Activated naive CD8-positive, alpha-beta T cell treated with anti-CD3 and anti-CD28 coated beads, Interleukin-2, amount 10 ng/mL, durations not matched to agents 7 days and 5 days (primary cell): ENCODE results near the gene GPT2. TPM values are rescaled to one million over a fixed set of nuclear protein-coding genes. Genes with fewer than 3 reads are reported as not detected.
"Not testable (repeated sequence)": the region's sequence is repeated elsewhere in the genome, so short reads cannot be mapped to it uniquely, and the experiment has no call there.

Source experiments
- ATAC-seq: fragments of 150-1000 bp; cut with Tn5 transposase; one replicate; pipeline ENCODE4 v1.10.0; 2021; ENCODE audit warnings: low read depth, moderate library complexity
- POLR2A ChIA-PET: fragments of 350-600 bp; sonication (Branson Sonifier 250); formaldehyde crosslinking; loops from one replicate; lab custom pipeline; 2021; ENCODE audit warnings: antibody characterized with exemption; lab: Charles Lee
- DNase-seq: peaks from one replicate; pipeline ENCODE4 v3.0.0; 2021
- H3K27ac Mint-ChIP-seq: one replicate; pipeline ENCODE4 v1.8.0; 2022; ENCODE audit warnings: mild to moderate bottlenecking, mixed read lengths
- H3K27me3 Mint-ChIP-seq: one replicate; pipeline ENCODE4 v1.8.0; 2022; ENCODE audit warnings: mild to moderate bottlenecking, moderate library complexity, mixed read lengths
- H3K36me3 Mint-ChIP-seq: one replicate; pipeline ENCODE4 v1.8.0; 2021; ENCODE audit warnings: mild to moderate bottlenecking, mixed read lengths
- H3K4me1 Mint-ChIP-seq: one replicate; pipeline ENCODE4 v1.8.0; 2021; ENCODE audit warnings: mixed read lengths
- H3K4me3 Mint-ChIP-seq: one replicate; pipeline ENCODE4 v1.8.0; 2022; ENCODE audit warnings: mild to moderate bottlenecking, moderate library complexity, mixed read lengths
- H3K9me3 Mint-ChIP-seq: one replicate; pipeline ENCODE4 v1.8.0; 2021; ENCODE audit warnings: mixed read lengths
- total RNA-seq, 2 experiments: library from RNA; stranded (reverse); gene quantifications; one replicate each; pipeline ENCODE4 v1.2.3, GENCODE V29; 2021

Gene GPT2
- total RNA-seq, 2 experiments from 2014 or later = 4.8 to 6.3 TPM

DNA sequence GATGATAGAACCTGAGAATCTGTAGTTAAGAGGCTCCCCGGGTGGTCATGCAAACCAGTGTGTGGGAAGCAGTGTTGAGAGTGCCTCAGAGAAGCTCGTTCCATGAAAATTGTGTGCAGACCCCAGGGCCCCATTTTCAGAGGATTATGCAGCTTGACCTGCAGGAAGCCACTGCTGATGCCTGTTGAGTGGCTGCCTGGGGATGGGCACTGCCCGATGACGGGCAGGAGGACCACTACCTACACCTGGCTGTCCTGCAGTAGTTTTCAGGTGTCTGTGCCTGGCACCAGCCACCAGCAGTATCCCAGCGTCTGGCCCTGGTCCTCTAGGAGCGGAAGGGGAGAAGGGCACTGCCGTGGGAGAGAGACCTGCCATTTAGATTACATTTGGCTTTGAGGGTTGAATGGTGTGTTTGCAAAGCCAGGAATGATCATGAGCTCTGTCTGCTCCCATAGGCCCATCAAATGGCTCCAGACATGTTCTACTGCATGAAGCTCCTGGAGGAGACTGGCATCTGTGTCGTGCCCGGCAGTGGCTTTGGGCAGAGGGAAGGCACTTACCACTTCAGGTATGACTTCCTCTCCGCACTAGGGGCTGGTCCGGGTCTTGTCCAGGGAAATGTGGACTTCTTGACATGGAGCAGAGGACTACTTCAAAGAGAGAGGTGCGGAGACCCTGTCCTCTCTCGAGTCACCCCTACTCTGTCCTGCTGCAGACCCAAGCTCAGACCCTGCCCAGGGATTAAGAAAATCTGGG, 42.5 kb downstream of the GPT2 start:
- Mint-ChIP-seq H3K4me3 (no peak overlapping the region), H3K9me3 (no peaks in the 10 kb centered on the region), H3K36me3 (peaks cover 3% of the 10 kb centered on the region), H3K27ac (no peak overlapping the region), H3K4me1 (no peaks in the 10 kb centered on the region), H3K27me3 (no peaks in the 10 kb centered on the region)
- POLR2A ChIA-PET = interaction anchor here (0.6 to 0.9 kb wide), 2 partner anchors 46 to 350 kb away, joined by 3 read pairs; no protein-coding TSS in a partner anchor
- ATAC-seq (no peak), DNase-seq (no peak)

DNA sequence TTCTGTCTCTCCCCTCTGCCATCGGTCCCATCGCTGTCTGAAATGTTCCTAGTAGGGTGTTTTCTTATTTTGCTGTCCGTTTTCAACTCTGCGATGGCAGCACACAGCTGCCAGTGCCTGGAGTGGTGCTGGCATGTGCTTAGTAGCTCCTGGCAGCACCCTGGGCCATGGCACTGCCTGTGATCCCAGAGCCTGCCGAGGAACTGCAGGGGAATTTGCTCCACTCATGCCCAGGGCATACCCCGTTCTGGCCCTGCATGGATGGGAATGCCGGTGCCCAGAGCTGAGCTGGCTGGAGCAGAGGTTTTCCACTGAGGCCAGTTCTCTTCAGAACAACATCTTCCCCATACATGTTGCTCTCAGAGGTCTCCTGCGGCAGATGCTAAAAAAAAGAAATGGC, 43.1 kb downstream of the GPT2 start:
- H3K27ac Mint-ChIP-seq = no peak overlapping the region
- no peaks in the 10 kb centered on the region for H3K9me3 Mint-ChIP-seq
- POLR2A ChIA-PET = interaction anchor here (0.6 kb wide), 1 partner anchor 350 kb away, joined by 3 read pairs; no protein-coding TSS in a partner anchor
- no peaks in the 10 kb centered on the region for H3K4me1 Mint-ChIP-seq
- no peak overlapping the region for H3K4me3 Mint-ChIP-seq
- DNase-seq = no peak
- ATAC-seq = no peak
- peaks cover 3% of the 10 kb centered on the region for H3K36me3 Mint-ChIP-seq
- no peaks in the 10 kb centered on the region for H3K27me3 Mint-ChIP-seq

DNA sequence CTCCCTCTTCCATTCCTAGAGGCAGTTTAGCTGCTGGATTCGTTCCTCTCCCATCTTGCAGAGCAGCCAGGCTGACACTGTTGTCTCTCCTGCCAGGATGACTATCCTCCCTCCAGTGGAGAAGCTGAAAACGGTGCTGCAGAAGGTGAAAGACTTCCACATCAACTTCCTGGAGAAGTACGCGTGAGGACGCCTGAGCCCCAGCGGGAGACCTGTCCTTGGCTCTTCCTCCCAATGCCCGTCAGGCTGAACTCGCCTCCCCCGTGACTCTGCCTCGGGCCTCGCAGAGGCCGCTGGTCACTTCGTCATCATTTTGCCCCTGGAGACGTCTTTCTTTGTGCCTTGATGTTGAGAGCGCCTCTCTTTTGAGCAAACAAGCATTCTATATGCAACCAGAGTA, 44.6 kb downstream of the GPT2 start:
- Mint-ChIP-seq H3K4me3 (no peak overlapping the region), H3K36me3 (no peaks in the 10 kb centered on the region), H3K27ac (no peak overlapping the region), H3K27me3 (no peaks in the 10 kb centered on the region), H3K4me1 (peaks cover 3% of the 10 kb centered on the region), H3K9me3 (no peaks in the 10 kb centered on the region)
- no peak for ATAC-seq
- no peak for DNase-seq
- POLR2A ChIA-PET = no interaction called here

DNA sequence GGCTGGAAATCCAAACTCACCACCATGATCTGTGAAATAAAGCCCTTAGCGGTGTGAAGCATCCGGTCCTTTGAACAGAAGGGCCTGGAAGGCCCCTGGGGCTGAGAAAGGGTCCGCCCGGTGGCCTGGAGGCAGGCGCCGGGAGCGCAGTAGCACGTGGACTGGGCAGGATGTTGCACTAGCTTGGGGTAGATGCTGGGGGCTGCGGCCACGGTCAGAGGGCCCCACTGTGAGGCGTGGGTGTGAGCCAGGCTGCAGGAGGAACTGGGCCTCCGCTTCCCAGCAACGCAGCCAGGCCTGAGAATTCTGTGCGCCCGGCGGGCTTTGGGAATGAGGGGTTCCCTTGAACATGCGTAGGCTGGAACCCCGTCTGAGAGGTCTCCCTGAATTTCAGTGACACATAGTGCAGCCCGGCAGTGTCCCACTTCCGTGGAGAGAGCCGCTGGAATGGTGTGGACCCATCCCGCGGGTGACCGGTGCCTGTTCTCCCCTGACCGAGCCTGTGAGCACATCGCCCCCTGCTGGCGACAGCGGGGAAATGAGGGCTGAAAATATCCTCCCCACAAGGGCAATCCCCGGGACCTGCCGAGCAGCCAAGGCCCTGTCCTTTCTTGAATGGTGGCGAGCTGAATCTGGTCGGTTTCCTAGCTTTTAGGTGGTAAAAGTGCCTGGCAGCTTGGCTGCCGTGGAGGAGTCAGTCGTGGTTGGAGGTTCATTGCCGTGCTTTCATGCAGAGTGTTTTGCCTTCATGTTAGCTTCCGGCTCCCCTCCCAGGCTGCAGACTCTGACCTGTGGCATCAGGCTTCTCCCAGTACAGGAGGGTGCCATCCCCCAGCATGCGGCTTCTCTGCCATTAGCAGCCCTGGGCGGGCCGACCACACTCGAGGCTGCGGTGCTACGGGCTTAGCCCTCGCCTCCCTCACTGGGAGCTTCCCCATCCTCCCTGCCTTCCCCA, 45.5 kb downstream of the GPT2 start:
- H3K27ac Mint-ChIP-seq = no peak overlapping the region
- H3K9me3 Mint-ChIP-seq = no peaks in the 10 kb centered on the region
- H3K4me1 Mint-ChIP-seq = peaks cover 3% of the 10 kb centered on the region
- POLR2A ChIA-PET = interaction anchor here (0.5 kb wide), 1 partner anchor 364 kb away, joined by 3 read pairs; no protein-coding TSS in a partner anchor
- ATAC-seq (peak; percentile 75), DNase-seq (peak; percentile 76)
- H3K27me3 Mint-ChIP-seq = no peaks in the 10 kb centered on the region
- H3K4me3 Mint-ChIP-seq = no peak overlapping the region
- H3K36me3 Mint-ChIP-seq = no peaks in the 10 kb centered on the region

DNA sequence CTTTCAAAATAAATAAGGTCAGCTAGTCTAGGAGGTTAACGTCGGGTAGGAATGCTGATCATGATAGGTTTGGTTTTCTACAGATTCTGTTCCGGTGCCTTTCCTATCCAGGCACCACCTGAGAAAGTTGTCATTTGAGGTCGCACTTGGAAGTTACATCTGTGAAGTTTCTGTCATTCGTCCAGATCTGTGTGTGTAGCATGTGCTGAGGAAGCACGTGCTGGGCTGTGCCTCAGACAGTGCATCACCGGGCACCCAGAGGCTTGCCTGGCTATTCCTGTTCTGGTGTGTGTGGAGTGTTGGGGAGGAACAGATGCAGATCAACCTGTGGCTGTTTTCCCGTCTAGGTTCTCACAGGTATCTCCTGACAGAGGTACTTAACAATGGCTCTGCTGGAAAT, 46.7 kb downstream of the GPT2 start:
- Mint-ChIP-seq H3K36me3 (no peaks in the 10 kb centered on the region), H3K4me3 (no peak overlapping the region)

DNA sequence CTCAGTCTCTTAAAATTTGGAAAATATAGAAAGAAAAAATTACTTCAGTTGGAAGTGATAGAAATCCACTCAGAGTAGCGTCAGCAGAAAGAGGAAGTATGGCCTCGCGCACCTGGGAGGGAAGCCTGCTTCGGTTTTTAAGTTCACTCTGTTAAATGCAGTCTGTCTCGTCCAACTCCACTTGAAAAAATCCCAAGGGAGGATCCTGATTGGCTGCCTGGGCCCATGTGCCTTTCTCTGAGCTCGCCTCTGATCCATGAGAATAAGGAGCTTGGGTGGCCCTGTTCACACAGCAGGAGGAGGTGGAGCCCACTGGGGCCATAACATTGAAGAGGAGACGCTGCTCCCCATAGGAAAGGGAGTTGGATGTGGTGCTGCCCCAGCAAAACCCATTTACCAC, 48.6 kb downstream of the GPT2 start:
- Mint-ChIP-seq H3K27ac (no peak overlapping the region), H3K9me3 (no peaks in the 10 kb centered on the region), H3K4me1 (peaks cover 3% of the 10 kb centered on the region), H3K4me3 (no peak overlapping the region), H3K36me3 (no peaks in the 10 kb centered on the region), H3K27me3 (no peaks in the 10 kb centered on the region)
- DNase-seq (no peak), ATAC-seq (no peak)
- POLR2A ChIA-PET = no interaction called here

More for the DNA sequence above, 46.7 kb downstream of the GPT2 start:
- DNase-seq (no peak), ATAC-seq (no peak)
- H3K27me3 Mint-ChIP-seq = no peaks in the 10 kb centered on the region
- no peaks in the 10 kb centered on the region for H3K9me3 Mint-ChIP-seq
- no peak overlapping the region for H3K27ac Mint-ChIP-seq
- peaks cover 3% of the 10 kb centered on the region for H3K4me1 Mint-ChIP-seq
- POLR2A ChIA-PET = no interaction called here

DNA sequence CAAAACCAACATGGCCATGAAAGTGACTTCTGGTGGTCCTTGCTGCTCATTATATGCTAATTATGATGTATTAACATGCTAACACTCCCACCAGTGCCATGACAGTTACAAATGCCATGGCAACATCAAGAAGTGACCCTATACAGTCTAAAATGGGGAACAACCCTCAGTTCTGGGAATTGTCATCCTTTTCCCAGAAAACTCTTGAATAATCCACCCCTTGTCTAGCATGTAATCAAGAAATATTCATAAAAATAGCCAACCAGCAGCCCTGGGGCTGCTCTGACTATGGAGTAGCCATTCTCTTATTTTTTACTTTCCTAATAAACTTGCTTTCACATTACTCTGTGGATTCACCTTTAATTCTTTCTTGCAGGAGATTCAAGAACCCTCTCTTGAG, 53.4 kb downstream of the GPT2 start:
- DNase-seq = no peak
- Mint-ChIP-seq H3K4me1 (peaks cover 4% of the 10 kb centered on the region), H3K9me3 (no peaks in the 10 kb centered on the region), H3K4me3 (no peak overlapping the region), H3K27ac (no peak overlapping the region), H3K36me3 (no peaks in the 10 kb centered on the region), H3K27me3 (no peaks in the 10 kb centered on the region)
- POLR2A ChIA-PET = no interaction called here
- no peak for ATAC-seq

DNA sequence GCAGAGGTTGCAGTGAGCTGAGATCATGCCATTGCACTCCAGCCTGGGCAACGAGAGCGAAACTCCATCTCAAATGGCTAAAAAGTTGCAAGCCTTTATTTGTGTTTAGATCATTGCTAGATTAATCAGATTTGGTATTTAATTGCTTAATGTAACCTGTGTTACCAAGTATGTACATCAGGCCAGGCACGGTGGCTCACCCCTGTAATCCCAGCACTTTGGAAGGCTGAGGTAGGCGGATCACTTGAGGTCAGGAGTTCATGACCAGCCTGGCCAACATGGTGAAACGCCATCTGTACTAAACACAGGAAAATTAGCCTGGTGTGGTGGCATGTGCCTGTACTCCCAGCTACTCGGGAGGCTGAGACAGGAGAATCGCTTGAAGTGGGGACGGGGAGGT, 60.6 kb downstream of the GPT2 start:
- ATAC-seq, H3K27ac Mint-ChIP-seq, H3K4me3 Mint-ChIP-seq, H3K9me3 Mint-ChIP-seq, H3K27me3 Mint-ChIP-seq, H3K36me3 Mint-ChIP-seq, H3K4me1 Mint-ChIP-seq, POLR2A ChIA-PET: not testable (repeated sequence)
- peak; percentile 10 for DNase-seq

DNA sequence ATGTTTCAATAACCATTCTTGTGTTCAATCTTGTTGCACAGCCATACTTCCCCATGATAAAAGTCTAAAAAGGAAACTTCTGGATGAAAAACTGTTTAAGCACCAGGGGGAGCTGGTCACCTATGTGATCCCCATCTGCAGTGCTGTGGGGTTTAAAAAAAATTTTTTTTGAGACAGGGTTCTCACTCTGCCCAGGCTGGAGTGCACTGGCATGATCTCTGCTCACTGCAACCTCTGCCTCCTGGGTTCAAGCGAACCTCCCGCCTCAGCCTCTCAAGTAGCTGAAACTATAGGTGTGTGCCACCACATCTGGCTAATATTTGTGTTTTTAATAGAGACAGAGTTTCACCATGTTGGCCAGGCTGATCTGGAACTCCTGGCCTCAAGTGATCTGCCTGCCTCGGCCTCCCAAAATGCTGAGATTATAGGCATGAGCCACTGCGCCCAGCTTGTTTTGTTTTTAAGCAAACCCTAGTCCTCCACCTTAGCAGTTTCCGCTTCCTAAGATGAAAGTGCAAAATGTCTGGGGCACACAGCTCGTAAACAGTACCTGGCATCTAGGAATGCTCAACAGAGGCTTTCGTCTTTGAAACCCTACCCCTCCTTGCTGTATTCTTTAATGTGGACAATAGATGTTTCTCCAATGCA, 63.9 kb downstream of the GPT2 start:
- Mint-ChIP-seq H3K4me3 (no peak overlapping the region), H3K36me3 (peaks cover 1% of the 10 kb centered on the region), H3K4me1 (peaks cover 3% of the 10 kb centered on the region), H3K9me3 (no peaks in the 10 kb centered on the region), H3K27ac (no peak overlapping the region), H3K27me3 (no peaks in the 10 kb centered on the region)
- ATAC-seq (peak; percentile 68), DNase-seq (no peak)
- POLR2A ChIA-PET = interaction anchor here (1.4 kb wide), 1 partner anchor 90 kb away, joined by 3 read pairs; no protein-coding TSS in a partner anchor

DNA sequence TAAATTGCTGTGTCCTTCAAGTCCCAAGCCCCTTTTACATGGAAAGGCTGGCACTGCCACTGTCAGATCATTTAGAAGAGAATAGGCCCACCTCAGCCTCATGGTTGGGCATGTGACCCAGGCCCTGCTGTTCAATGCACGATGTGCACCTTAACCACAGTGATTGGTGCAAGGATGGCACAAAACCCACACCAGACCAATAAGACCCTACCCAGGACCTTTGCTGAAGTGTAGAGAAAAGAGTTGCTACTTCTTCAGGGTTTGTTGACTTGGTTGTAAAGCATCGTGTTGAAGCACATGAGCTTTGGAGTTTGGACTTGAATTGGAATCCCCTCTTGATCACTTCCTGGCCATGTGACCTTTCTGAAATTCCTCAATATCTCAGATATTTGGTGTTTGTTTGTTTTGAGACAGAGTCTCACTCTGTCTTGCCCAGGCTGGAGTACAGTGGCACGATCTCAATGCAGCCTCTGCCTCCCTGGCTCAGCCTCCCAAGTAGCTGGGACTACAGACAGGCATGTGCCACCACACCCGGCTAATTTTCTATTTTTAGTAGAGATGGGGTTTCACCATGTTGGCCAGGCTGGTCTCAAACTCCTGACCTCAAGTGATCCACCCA, 64.5 kb downstream of the GPT2 start:
- H3K27me3 Mint-ChIP-seq = no peaks in the 10 kb centered on the region
- no peaks in the 10 kb centered on the region for H3K4me1 Mint-ChIP-seq
- H3K36me3 Mint-ChIP-seq = peaks cover 1% of the 10 kb centered on the region
- DNase-seq (no peak), ATAC-seq (no peak)
- POLR2A ChIA-PET = interaction anchor here (1.4 kb wide), 1 partner anchor 89 kb away, joined by 3 read pairs; no protein-coding TSS in a partner anchor
- H3K4me3 Mint-ChIP-seq = no peak overlapping the region
- H3K27ac Mint-ChIP-seq = no peak overlapping the region
- no peaks in the 10 kb centered on the region for H3K9me3 Mint-ChIP-seq

DNA sequence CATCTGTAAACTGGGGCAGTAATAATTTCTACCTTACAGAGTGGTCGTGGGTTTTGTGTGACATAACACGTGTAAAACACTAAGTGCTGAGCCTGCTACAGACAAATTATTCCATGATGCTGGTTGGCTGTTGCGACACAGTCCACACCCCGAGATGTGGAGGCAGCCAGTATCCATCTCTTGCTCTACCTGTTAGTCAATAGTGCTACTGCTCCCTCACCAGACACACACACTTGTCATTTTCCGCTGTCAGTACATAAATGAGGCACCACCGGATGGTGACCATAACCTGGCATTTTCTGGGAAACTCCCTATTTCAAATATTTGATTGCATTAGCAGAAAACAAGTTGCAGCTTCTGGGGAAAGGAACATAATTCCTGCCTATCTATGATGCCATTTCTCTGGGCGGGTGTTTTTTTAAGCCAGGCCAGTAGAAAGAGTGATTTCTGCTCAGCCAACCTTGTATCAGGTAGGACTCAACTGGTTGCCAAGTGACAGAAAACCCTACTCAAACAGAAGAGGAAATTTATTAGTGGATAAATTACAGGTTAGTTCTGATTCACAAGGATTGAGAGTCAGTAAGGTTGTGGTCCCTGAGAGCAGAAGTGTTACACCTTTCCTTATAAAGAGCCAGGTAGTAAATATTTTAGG, 65.2 kb downstream of the GPT2 start:
- no peak for DNase-seq
- no peak for ATAC-seq

DNA sequence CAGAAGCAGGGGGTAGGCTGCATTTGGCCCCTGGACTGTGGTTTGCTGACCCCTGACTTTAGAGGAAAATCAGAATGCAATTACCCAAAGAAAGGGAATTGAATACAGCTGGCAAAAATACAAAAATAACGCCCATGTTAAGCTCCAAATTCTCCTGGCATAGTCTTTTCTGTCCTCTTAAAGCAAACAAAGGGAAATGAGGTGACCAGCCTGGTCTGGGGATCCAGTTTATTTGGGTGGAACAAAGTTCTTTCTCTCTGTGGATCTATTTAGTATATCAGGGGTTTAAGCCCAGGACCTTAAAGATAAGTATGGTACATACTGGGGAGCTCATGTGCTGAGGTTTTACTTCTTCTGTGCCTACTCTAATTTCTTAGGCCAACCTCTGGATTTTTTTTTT, 65.8 kb downstream of the GPT2 start:
- Mint-ChIP-seq H3K27ac (no peak overlapping the region), H3K4me3 (no peak overlapping the region), H3K27me3 (no peaks in the 10 kb centered on the region), H3K9me3 (no peaks in the 10 kb centered on the region), H3K36me3 (peaks cover 5% of the 10 kb centered on the region), H3K4me1 (no peaks in the 10 kb centered on the region)
- POLR2A ChIA-PET = no interaction called here
- ATAC-seq (no peak), DNase-seq (no peak)

More for the DNA sequence above, 65.2 kb downstream of the GPT2 start:
- Mint-ChIP-seq H3K36me3 (peaks cover 1% of the 10 kb centered on the region), H3K4me3 (no peak overlapping the region), H3K4me1 (no peaks in the 10 kb centered on the region), H3K9me3 (no peaks in the 10 kb centered on the region), H3K27me3 (no peaks in the 10 kb centered on the region), H3K27ac (no peak overlapping the region)
- POLR2A ChIA-PET = interaction anchor here (1.4 kb wide), 1 partner anchor 88 kb away, joined by 3 read pairs; no protein-coding TSS in a partner anchor
